ENCODE measurements around the gene ITIH6. TPM values are rescaled to one million over a fixed set of nuclear protein-coding genes. Genes with fewer than 3 reads are reported as not detected.
"Not testable (repeated sequence)": the region's sequence is repeated elsewhere in the genome, so short reads cannot be mapped to it uniquely, and the experiment has no call there.

The ITIH6 gene, protein sequence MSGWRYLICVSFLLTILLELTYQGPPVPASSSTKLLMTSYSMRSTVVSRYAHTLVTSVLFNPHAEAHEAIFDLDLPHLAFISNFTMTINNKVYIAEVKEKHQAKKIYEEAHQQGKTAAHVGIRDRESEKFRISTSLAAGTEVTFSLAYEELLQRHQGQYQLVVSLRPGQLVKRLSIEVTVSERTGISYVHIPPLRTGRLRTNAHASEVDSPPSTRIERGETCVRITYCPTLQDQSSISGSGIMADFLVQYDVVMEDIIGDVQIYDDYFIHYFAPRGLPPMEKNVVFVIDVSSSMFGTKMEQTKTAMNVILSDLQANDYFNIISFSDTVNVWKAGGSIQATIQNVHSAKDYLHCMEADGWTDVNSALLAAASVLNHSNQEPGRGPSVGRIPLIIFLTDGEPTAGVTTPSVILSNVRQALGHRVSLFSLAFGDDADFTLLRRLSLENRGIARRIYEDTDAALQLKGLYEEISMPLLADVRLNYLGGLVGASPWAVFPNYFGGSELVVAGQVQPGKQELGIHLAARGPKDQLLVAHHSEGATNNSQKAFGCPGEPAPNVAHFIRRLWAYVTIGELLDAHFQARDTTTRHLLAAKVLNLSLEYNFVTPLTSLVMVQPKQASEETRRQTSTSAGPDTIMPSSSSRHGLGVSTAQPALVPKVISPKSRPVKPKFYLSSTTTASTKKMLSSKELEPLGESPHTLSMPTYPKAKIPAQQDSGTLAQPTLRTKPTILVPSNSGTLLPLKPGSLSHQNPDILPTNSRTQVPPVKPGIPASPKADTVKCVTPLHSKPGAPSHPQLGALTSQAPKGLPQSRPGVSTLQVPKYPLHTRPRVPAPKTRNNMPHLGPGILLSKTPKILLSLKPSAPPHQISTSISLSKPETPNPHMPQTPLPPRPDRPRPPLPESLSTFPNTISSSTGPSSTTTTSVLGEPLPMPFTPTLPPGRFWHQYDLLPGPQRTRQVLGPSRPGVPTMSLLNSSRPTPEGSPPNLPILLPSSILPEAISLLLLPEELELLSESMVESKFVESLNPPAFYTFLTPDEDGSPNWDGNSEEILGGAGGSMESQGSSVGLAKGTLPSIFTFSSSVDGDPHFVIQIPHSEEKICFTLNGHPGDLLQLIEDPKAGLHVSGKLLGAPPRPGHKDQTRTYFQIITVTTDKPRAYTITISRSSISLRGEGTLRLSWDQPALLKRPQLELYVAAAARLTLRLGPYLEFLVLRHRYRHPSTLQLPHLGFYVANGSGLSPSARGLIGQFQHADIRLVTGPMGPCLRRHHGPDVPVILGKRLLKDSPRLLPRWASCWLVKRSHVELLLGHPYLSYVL
- total RNA-seq: not detected in 2 replicates

DNA sequence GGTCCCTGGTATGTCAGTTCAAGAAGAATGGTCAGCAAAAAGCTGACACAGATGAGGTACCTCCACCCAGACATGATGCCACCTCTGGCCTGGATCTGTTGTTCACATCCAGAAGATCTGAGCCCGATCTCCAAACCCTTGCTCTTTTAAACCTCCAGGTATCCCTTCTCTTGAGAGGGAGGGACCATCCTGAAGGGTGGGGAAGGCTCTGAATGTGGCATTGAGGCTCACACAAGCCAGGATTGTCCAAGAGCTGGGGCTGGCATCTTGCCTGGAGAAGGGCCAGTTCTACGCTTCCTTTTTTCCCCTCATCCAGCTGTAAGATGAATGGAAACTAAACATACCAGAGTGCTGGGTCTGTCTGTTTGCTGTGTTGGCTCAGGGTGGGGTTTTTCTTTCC, at the start of gene ITIH6:
Gene ITIH6, minus strand, starts transcription at position 119 of the 400 bp plus-strand sequence. Its CDS starts 45 bp downstream, at position 74.
- Histone ChIP-seq H4K20me1 (ENCODE audit: insufficient read depth, low read length) (no peaks in the 10 kb centered on the region), H3K4me2 (ENCODE audit: insufficient read depth, low read length) (no peak within 1 kb of the TSS), H3K4me3 (ENCODE audit: insufficient read depth, low read length) (no peak within 1 kb of the TSS), H3K27me3 (ENCODE audit: insufficient read depth, low read length) (peaks cover 4% of the 10 kb centered on the region), H2AFZ (ENCODE audit: low read length) (no peak within 1 kb of the TSS), H3K27ac (ENCODE audit: low read depth, low read length) (no peak within 1 kb of the TSS), H3K79me2 (ENCODE audit: insufficient read depth, low read length) (no peaks in the 10 kb centered on the region), H3K9me3 (ENCODE audit: low read depth, low read length) (no peaks in the 10 kb centered on the region), H3K36me3 (ENCODE audit: insufficient read depth, low read length) (no peaks in the 10 kb centered on the region), H3K4me1 (ENCODE audit: insufficient read depth, low read length) (no peaks in the 10 kb centered on the region)
- TF ChIP-seq, protein P1, sequence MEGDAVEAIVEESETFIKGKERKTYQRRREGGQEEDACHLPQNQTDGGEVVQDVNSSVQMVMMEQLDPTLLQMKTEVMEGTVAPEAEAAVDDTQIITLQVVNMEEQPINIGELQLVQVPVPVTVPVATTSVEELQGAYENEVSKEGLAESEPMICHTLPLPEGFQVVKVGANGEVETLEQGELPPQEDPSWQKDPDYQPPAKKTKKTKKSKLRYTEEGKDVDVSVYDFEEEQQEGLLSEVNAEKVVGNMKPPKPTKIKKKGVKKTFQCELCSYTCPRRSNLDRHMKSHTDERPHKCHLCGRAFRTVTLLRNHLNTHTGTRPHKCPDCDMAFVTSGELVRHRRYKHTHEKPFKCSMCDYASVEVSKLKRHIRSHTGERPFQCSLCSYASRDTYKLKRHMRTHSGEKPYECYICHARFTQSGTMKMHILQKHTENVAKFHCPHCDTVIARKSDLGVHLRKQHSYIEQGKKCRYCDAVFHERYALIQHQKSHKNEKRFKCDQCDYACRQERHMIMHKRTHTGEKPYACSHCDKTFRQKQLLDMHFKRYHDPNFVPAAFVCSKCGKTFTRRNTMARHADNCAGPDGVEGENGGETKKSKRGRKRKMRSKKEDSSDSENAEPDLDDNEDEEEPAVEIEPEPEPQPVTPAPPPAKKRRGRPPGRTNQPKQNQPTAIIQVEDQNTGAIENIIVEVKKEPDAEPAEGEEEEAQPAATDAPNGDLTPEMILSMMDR (IDR thresholded peaks at IDR 0.05; ENCODE audit: extremely low read depth, low read depth, low read length): no peak
- no peak for DNase-seq (ENCODE audit: insufficient read length, low spot score, missing footprints)

DNA sequence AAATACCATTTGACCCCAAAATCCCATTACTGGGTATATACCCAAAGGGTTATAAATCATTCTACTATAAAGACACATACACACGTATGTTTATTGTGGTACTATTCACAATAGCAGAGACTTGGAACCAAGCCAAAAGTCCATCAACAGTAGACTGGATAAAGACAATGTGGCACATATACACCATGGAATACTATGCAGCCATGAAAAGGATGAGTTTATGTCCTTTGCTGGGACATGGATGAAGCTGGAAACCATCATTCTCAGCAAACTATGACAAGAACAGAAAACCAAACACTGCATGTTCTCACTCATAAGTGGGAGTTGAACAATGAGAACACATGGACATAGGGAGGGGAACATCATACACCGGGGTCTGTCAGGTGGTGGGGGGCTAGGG, 49.6 kb upstream of the ITIH6 start:
- not testable (repeated sequence) for H3K4me1 ChIP-seq (ENCODE audit: insufficient read depth, low read length); H2AFZ ChIP-seq (ENCODE audit: low read length); H4K20me1 ChIP-seq (ENCODE audit: insufficient read depth, low read length); H3K79me2 ChIP-seq (ENCODE audit: insufficient read depth, low read length); H3K4me3 ChIP-seq (ENCODE audit: insufficient read depth, low read length); H3K4me2 ChIP-seq (ENCODE audit: insufficient read depth, low read length); H3K27ac ChIP-seq (ENCODE audit: low read depth, low read length); DNase-seq (ENCODE audit: insufficient read length, low spot score, missing footprints); H3K27me3 ChIP-seq (ENCODE audit: insufficient read depth, low read length); H3K9me3 ChIP-seq (ENCODE audit: low read depth, low read length); H3K36me3 ChIP-seq (ENCODE audit: insufficient read depth, low read length)

DNA sequence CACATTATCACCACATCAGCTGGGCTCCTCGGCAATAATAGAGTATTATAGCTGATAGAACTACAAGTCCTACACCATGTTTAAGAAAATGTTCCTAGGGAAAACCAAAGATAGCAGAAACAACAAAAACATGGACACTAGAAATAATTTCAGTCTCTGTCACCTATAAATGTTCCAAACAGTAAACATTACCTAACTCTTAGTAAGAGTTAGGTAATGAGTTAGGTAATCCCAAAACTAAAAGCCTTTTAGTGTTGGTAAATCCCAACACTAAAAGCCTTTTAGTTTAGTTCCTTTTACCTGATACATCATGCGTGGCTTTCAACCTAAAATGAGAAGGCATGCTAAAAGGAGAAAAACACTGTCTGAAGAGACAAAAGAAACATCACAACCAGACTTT, 45.0 kb upstream of the ITIH6 start:
- no peak for DNase-seq (ENCODE audit: insufficient read length, low spot score, missing footprints)
- Histone ChIP-seq H3K4me2 (ENCODE audit: insufficient read depth, low read length) (no peak overlapping the region), H2AFZ (ENCODE audit: low read length) (no peak overlapping the region), H4K20me1 (ENCODE audit: insufficient read depth, low read length) (no peaks in the 10 kb centered on the region), H3K4me1 (ENCODE audit: insufficient read depth, low read length) (no peaks in the 10 kb centered on the region), H3K4me3 (ENCODE audit: insufficient read depth, low read length) (no peak overlapping the region), H3K27ac (ENCODE audit: low read depth, low read length) (no peak overlapping the region), H3K79me2 (ENCODE audit: insufficient read depth, low read length) (no peaks in the 10 kb centered on the region), H3K36me3 (ENCODE audit: insufficient read depth, low read length) (no peaks in the 10 kb centered on the region), H3K9me3 (ENCODE audit: low read depth, low read length) (no peaks in the 10 kb centered on the region), H3K27me3 (ENCODE audit: insufficient read depth, low read length) (no peaks in the 10 kb centered on the region)
- TF ChIP-seq, protein P1 (IDR thresholded peaks at IDR 0.05; ENCODE audit: extremely low read depth, low read depth, low read length): no peak

DNA sequence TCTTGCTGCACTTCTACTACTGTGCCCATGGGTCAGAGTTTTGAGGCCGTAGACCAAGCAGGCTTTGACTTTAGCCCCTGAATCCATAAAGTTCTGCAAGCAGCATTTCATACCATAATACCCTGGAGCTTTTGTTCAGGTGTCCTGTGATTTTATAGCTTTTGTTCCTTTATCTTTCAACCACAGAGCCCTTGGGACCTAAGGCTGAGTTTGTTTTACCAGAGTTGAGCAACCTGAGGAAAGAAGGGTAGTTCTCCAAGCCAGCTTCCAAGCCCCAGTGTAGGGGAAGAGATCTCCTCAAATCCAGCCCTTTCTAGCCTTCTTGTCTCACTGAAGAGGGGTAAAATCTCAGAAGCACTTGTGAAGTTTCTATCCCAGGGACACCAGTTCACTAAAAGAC, 44.6 kb upstream of the ITIH6 start:
- no peaks in the 10 kb centered on the region for H3K36me3 ChIP-seq (ENCODE audit: insufficient read depth, low read length)
- H3K4me1 ChIP-seq (ENCODE audit: insufficient read depth, low read length): no peaks in the 10 kb centered on the region
- H3K79me2 ChIP-seq (ENCODE audit: insufficient read depth, low read length): no peaks in the 10 kb centered on the region
- H3K4me3 ChIP-seq (ENCODE audit: insufficient read depth, low read length): no peak overlapping the region
- H4K20me1 ChIP-seq (ENCODE audit: insufficient read depth, low read length): no peaks in the 10 kb centered on the region
- no peaks in the 10 kb centered on the region for H3K27me3 ChIP-seq (ENCODE audit: insufficient read depth, low read length)
- TF ChIP-seq, protein P1 (IDR thresholded peaks at IDR 0.05; ENCODE audit: extremely low read depth, low read depth, low read length): no peak
- H3K4me2 ChIP-seq (ENCODE audit: insufficient read depth, low read length): no peak overlapping the region
- no peak for DNase-seq (ENCODE audit: insufficient read length, low spot score, missing footprints)
- H3K27ac ChIP-seq (ENCODE audit: low read depth, low read length): no peak overlapping the region
- H3K9me3 ChIP-seq (ENCODE audit: low read depth, low read length): no peaks in the 10 kb centered on the region
- H2AFZ ChIP-seq (ENCODE audit: low read length): no peak overlapping the region

DNA sequence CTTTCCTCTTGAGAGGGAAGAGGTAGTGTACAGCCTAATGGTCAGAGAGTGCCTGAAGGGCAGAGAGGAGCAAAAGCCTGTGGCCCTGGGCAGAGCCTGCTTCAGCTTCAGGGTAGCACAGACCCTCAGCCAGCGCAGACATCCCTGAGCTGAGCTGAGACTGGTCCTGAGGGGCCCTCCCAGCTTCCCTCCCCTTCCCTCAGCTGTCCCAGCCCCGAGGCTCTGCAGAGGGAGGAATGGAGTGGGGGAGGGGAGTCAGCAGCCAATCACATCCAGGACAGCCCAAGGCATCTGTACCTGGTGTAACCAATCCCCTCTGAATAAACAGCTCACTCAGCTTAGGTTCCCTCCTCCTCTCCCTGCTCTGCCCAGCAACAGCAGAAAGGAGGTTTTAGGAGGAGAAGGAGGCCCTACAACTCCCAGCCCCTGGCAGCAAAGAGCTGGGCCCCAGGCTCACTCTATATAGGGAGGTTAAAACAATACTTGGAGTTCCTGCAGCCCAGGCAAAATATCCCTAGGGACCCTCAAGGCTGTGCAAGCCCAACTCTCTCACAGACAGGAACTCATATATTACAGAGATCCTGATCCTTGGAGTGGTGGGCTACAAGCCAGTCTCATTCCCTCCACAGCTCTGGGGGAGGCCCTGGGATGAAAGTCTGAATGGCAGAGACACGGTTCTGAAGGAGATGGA, 43.3 kb upstream of the ITIH6 start:
- not testable (repeated sequence) for H3K4me1 ChIP-seq (ENCODE audit: insufficient read depth, low read length); H3K9me3 ChIP-seq (ENCODE audit: low read depth, low read length); H3K36me3 ChIP-seq (ENCODE audit: insufficient read depth, low read length); H4K20me1 ChIP-seq (ENCODE audit: insufficient read depth, low read length); DNase-seq (ENCODE audit: insufficient read length, low spot score, missing footprints); H3K79me2 ChIP-seq (ENCODE audit: insufficient read depth, low read length); H3K4me3 ChIP-seq (ENCODE audit: insufficient read depth, low read length); H3K27me3 ChIP-seq (ENCODE audit: insufficient read depth, low read length); H2AFZ ChIP-seq (ENCODE audit: low read length); H3K27ac ChIP-seq (ENCODE audit: low read depth, low read length); H3K4me2 ChIP-seq (ENCODE audit: insufficient read depth, low read length)

Data from osteoblast (primary cell).